ENCODE measurements around the gene SRRM3. TPM values are rescaled to one million over a fixed set of nuclear protein-coding genes. Genes with fewer than 3 reads are reported as not detected.
"Not testable (repeated sequence)": the region's sequence is repeated elsewhere in the genome, so short reads cannot be mapped to it uniquely, and the experiment has no call there.

SRRM3 gene
- total and polyA plus RNA-seq, 10 donors: 0.23 to 1.6 (median 0.93) TPM; not detected in 1

- H3K36me3 ChIP-seq: no peaks in the 10 kb centered on the region
- peak within 1 kb of the TSS; percentile 61 to 96 (median 92) for H3K27ac ChIP-seq
- peaks cover 0 to 12% (median 0%) of the 10 kb centered on the region in 7 donors for H3K27me3 ChIP-seq (replicated peaks in 1 of 7)
- TF ChIP-seq POLR2A (IDR thresholded peaks at IDR 0.05) (peak in 2 of 3 donors; percentile 0 to 58), CTCF (IDR thresholded peaks at IDR 0.05 in 8 of 11, conservative IDR thresholded peaks at IDR 0.05 in 3 of 11) (no peak), POLR2AphosphoS5 (IDR thresholded peaks at IDR 0.05) (peak; percentile 89 to 94 (median 90))
- intact Hi-C loops (cut with DNase I; ENCODE audit: low total_unique reads): no loop called here
- H3K9me3 ChIP-seq: no peaks in the 10 kb centered on the region
- 1 to 2% (median 1%) methylated on average over 38 to 75 of the region's 75 CpGs for WGBS, 5 donors
- H3K4me1 ChIP-seq: peaks cover 4 to 41% (median 32%) of the 10 kb centered on the region in 6 donors
- peak; percentile 92 for DNase-seq
- H3K4me3 ChIP-seq: peak within 1 kb of the TSS; percentile 36 to 92 (median 64)
These were observed 100.9 kb downstream of the SRRM3 start, which contains the start of gene HSPB1 for GRCh38 chr7:76302347-76303201. Gene HSPB1 (plus strand): TSS chr7:76302673. CDS start chr7:76302713, 40 bp downstream.

- WGBS, 5 donors: 1 to 4% (median 3%) methylated on average over 47 to 56 of the region's 56 CpGs
- Histone ChIP-seq H3K9me3 (no peaks in the 10 kb centered on the region), H3K36me3 (no peaks in the 10 kb centered on the region), H3K4me3 (peak overlapping the region; percentile 36 to 92 (median 64)), H3K27me3 (replicated peaks in 1 of 7) (peaks cover 0 to 12% (median 0%) of the 10 kb centered on the region in 7 donors), H3K4me1 (peaks cover 4 to 40% (median 32%) of the 10 kb centered on the region in 6 donors), H3K27ac (peak overlapping the region; percentile 61 to 96 (median 92))
- peak; percentile 92 for DNase-seq
- intact Hi-C loops (cut with DNase I; ENCODE audit: low total_unique reads): no loop called here
- TF ChIP-seq POLR2AphosphoS5 (IDR thresholded peaks at IDR 0.05) (peak; percentile 69 to 81 (median 78)), CTCF (IDR thresholded peaks at IDR 0.05 in 8 of 11, conservative IDR thresholded peaks at IDR 0.05 in 3 of 11) (no peak), POLR2A (IDR thresholded peaks at IDR 0.05) (no peak)
These were observed 101.8 kb downstream of the SRRM3 start for GRCh38 chr7:76303202-76304147.

GRCh38 chr7:76304888-76305375 lies 103.2 kb downstream of the SRRM3 start:
- Histone ChIP-seq H3K36me3 (no peaks in the 10 kb centered on the region), H3K4me3 (no peak overlapping the region), H3K4me1 (peaks cover 4 to 40% (median 32%) of the 10 kb centered on the region in 6 donors), H3K27ac (peak overlapping the region in 3 of 8 donors; percentile 6 to 92 (median 25)), H3K27me3 (replicated peaks in 1 of 7) (peaks cover 0 to 12% (median 0%) of the 10 kb centered on the region in 7 donors), H3K9me3 (no peaks in the 10 kb centered on the region)
- intact Hi-C loops (cut with DNase I; ENCODE audit: low total_unique reads): no loop called here
- no peak for TF ChIP-seq CTCF (IDR thresholded peaks at IDR 0.05 in 8 of 11, conservative IDR thresholded peaks at IDR 0.05 in 3 of 11)
- TF ChIP-seq POLR2AphosphoS5 (IDR thresholded peaks at IDR 0.05): no peak
- no peak for TF ChIP-seq POLR2A (IDR thresholded peaks at IDR 0.05)
- no peak for DNase-seq
- WGBS, 5 donors: 71 to 92% (median 86%) methylated on average over 4 to 10 of the region's 10 CpGs

- H3K4me3 ChIP-seq; H3K36me3 ChIP-seq; H3K9me3 ChIP-seq; H3K27me3 ChIP-seq (replicated peaks in 1 of 7); DNase-seq; intact Hi-C loops (cut with DNase I; ENCODE audit: low total_unique reads); H3K27ac ChIP-seq: not testable (repeated sequence)
- 85 to 94% (median 93%) methylated on average over 11 to 12 of the region's 12 CpGs for WGBS, 5 donors
- H3K4me1 ChIP-seq: peaks cover 0 to 18% (median 12%) of the 10 kb centered on the region in 6 donors
These were observed 107.2 kb downstream of the SRRM3 start for GRCh38 chr7:76308874-76309273.

- DNase-seq; H3K27me3 ChIP-seq (replicated peaks in 1 of 7); H3K9me3 ChIP-seq; H3K27ac ChIP-seq; H3K4me3 ChIP-seq; intact Hi-C loops (cut with DNase I; ENCODE audit: low total_unique reads); H3K36me3 ChIP-seq: not testable (repeated sequence)
- 95 to 97% (median 96%) methylated on average over 34 to 50 of the region's 50 CpGs for WGBS, 5 donors
- peaks cover 0 to 18% (median 10%) of the 10 kb centered on the region in 6 donors for H3K4me1 ChIP-seq
These were observed 107.8 kb downstream of the SRRM3 start for GRCh38 chr7:76309341-76310101.
